HG02938 (cell line): Measurements from ENCODE around the gene HNRNPC.
"Not testable (repeated sequence)": the region's sequence is repeated elsewhere in the genome, so short reads cannot be mapped to it uniquely, and the experiment has no call there.

Source experiments
- ATAC-seq: cut with Tn5 transposase; IDR thresholded peaks from one replicate; pipeline ENCODE4 v1.9.1; 2021; ENCODE audit warnings: mild to moderate bottlenecking, moderate library complexity; ENCODE audit not compliant: unreplicated experiment

HNRNPC gene

DNA sequence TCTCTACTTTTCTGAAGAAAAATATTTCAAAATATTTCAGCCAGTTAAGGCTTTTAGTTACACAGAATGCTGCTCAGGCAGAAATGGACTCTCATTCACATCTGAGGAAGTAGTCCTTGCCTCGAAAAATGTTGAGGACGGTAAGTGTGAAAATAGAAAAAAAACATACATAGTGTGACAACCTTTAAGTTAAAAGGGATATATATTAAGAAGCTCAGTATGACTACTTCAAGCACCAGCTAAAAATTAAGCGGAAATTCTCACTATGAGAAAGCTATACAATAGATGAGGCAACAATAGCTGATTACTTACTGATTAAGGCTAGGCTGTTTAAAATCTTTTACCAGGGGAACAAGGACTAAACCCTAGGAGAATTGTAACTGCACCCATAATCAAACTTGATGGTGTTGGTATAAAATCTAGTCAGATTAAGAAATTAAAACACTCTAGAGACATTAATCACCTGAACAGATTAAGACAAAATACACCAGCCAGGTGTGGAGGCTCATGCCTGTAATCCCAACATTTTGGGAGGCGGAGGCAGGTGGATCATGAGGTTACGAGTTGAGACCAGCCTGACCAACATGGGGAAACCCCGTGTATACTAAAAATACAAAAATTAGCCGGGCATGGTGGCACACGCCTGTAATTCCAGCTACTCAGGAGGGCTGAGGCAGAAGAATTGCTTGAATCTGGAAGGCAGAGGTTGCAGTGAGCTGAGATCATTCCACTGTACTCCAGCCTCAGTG, 53.9 kb downstream of the HNRNPC start:
- no peak for ATAC-seq

DNA sequence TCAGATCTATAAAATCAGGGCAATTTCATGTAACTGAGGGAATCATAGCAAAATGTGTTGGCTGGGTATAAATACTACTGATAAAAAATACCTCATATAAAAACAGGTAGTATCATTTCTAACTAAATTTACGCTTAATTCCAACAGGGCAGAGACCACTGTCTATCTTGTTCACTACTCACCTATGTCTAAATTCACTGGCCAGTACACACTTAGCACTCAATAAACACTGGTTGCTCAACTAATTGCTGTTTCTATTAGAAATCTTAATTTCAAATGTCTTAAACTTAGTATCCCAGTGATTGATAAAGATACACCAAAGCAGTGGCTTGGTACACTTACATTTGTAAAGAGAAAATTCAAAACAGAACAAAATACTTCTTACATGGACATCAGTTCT, 55.6 kb downstream of the HNRNPC start:
- no peak for ATAC-seq

DNA sequence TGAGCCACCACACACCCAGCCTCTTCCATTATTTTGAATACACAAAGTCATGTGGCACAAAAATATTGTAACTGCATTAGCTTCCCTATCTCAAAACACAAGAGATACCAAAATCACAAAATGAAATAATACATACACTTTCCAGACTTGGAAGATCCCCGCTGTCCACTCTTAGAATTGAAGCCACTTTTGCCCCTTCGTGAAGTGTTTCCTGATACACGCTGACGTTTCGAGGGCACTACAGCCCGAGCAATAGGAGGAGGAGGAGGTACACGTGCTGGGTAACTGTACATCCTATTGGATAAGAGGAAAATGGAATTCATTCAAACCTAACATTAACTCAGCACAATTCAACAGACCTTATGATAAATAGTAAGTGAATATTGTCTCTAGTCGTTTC, 56.4 kb downstream of the HNRNPC start:
- not testable (repeated sequence) for ATAC-seq

- no peak for ATAC-seq
These were observed 57.7 kb downstream of the HNRNPC start for GRCh38 chr14:21211509-21211908.

DNA sequence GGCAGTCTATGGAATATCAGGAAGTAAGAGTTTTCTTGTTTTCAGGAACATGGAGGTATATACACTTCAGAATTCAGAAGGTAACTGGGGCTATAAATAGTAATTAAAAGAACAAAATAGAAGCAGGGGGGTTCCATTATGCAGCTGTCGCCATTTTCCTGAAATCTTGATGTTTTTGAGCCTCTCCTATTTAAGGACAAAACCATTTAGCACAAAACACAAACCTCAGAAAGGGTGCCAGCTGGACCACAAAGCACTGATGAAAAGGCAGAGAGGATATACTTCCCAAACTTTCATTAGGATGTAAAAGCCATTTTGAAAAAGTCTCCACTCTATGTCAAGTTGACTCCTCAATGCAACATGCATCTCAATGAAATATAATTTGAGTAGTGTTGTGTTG, 59.2 kb downstream of the HNRNPC start:
- ATAC-seq, result no peak

GRCh38 chr14:21209185-21209584, 60.1 kb downstream of the HNRNPC start:
- ATAC-seq, result no peak

DNA sequence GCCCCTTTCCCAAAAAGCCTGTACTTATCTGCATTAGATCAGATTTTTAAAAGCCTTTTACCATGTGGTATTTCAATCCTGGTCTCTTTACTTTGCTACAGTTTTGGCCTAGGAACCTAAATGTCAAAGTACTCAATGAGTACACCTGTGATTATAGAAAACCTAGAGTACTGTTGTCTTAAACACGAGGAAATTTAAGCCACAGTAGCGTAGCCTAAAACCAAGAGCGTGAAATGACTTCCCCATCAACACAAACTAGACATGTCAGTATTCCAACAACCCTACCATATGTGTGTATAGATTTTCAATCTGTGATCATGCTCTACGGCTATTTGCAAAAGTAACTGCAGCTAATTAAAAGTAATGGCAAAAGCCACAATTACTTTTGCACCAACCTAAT, 60.7 kb downstream of the HNRNPC start:
- ATAC-seq, result no peak

- ATAC-seq, result no peak
These were observed 62.2 kb downstream of the HNRNPC start for GRCh38 chr14:21206753-21207684.

DNA sequence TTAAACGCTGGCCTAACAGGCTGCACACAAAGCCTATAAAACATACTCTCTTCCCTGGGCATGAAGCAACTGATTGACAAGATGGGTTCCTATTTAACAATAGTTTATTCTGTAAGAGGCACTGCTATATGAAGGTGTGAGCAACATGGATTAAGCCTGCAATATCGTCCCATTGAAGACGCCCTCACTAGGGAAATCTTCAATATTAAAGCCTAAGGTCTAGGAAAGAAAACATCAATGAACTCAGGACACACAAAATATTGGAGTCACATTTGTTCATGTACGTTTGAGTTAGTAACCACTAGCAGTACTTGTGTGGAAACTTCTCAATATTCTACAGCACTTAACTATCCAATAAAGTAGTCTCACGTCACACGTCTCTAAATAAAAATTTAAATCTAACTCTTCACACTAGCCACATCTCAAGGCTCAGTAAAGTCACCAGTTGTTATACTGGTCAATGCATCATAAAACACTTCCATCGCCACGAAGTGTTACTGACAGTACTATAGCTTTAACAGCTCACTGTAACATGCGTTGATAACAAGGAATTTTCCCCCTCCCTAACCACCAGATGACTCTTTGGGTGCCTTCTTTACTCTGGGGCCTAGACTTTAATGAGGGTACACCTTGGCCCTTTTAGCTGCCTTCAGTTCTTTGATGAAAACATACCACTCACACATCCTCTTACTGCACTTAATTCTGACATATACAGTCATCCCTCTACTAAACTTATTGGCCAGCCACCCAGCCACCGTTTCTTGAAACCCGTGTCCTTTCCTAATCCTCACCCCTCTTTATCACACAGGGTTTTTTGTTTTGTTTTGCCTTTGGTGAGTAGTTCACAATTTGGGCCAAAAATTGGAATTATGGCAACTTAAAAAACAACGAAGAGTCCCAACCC, 63.3 kb downstream of the HNRNPC start:
- ATAC-seq, result no peak

DNA sequence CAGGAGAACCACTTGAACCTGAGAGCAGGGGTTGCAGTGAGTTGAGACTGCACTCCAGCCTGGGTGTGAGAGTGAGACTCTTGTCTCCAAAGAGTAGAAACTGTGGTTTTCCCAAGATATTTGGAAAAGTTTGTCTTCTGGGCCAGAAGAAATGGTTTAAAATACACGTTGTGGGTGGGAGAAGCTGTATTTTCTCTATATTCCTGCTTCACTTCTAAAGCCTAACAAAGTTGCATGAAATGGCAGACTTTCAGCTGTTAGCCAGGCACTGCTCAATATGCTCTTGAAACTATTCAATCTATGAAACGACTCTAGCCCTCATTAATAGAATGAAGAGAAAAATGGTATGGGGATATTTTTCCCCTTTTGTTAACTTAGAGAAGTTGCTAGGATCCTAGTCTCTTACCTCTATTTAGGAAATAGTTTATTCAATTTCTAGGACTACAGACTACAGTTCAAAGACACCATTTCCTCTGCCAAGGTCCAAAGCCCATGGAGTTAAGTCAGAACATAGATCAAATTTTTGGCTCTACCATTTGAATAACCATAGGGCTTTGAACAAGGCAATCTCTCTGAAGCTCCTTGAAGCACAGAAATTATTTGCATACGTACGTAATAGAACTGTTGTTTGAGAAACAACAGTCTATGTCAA, 64.1 kb downstream of the HNRNPC start:
- ATAC-seq, result no peak

DNA sequence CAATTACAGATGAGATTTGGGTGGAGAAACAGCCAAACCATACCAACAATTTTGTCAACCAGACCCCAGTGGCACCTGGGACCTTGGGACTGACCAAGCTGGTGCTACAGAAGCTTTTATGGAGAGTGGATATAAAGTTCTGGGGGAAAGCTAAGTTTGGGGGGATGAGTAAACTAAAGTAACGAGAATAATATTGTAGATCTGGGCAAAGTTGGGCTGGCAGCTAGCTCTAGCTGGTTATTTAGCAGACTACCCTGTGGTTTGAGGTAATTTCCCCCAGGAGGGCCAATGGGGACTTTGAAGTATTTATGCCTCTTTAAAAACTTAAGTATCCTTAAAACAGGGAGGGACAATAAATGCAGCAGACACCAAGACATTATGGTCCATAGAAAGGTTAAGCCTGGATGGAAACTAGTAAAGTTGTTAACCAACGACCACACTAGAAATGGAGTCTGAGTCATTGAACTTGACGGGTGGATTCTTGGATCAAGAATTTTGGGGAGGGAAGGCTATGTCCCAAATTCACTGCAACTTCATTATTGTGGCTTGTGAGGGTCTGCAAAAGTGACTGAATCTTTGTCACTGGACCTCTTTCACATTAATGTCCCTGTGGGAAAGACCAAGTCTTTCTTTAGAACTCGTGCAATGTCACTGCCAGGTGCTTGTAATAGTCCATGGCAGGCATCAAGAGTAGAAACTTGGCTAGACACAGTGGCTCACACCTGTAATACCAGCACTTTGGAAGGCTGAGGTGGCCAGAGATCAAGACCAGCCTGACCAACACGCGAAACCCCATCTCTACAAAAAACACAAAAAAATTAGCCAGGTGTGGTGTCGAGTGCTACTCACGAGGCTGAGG, 64.8 kb downstream of the HNRNPC start:
- no peak for ATAC-seq

DNA sequence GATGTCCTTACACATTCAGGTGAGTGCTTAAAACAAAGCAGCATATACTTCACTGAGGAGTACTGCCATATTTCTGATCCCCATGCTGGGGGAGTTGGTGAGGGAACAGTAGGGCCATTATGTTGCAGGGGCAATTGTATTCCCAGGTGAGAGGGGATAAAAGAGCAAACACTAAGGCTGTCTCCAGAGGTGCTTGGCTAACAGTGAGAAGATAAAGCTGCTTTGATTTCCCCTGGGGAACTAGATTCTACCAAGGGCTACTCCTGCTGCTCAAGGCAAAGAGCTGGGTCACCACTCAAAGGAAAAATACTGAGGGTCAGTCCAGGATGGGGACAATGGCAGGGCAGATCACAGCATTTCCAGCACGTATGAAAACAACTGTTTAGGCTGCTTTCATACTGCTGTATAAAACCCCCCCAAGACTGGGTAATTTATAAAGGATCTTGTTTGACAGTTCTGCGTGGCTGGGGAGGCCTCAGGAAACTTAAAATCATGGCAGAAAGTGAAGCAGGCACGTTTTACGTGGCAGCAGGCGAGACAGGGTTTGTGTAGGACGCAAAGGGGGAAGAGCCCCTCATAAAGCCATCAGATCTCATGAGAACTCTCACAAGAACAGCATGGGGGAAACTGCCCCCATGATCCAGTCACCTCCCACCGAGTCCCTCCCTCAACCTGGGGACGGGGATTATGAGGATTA, 65.6 kb downstream of the HNRNPC start:
- ATAC-seq, result no peak

GRCh38 chr14:21202463-21203358, 66.5 kb downstream of the HNRNPC start:
- no peak for ATAC-seq

DNA sequence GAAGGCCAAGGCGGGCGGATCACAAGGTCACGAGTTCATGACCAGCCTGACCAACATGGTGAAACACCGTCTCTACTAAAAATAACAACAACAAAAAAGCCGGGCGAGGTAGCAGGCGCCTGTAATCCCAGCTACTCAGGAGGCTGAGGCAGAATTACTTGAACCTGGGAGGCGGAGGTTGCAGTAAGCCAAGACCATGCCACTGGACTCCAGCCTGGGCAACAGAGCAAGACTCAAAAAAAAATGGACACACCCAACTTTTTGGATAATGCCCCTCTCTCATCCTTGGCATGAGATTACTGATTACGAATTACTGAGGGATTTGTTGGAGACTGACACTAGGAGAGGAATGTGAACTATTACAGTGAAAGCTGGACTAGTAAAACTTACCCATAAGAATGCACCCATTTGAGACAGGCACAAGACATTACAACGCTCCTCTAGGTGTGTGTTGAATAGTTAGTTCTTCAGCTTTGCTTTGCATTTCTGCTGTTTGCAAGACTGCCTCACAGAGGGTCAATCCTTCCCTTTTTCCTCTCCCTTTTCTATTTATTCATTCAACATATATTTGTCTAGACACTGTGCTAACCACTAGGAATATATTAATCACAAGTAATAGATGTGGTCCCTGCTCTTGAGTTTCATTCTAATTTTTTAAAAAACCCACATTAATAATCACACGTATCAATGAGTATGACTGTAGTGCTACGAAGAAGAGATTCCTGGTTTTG, 67.3 kb downstream of the HNRNPC start:
- no peak for ATAC-seq

- ATAC-seq, result no peak
These were observed 68.3 kb downstream of the HNRNPC start for GRCh38 chr14:21200752-21201461.

DNA sequence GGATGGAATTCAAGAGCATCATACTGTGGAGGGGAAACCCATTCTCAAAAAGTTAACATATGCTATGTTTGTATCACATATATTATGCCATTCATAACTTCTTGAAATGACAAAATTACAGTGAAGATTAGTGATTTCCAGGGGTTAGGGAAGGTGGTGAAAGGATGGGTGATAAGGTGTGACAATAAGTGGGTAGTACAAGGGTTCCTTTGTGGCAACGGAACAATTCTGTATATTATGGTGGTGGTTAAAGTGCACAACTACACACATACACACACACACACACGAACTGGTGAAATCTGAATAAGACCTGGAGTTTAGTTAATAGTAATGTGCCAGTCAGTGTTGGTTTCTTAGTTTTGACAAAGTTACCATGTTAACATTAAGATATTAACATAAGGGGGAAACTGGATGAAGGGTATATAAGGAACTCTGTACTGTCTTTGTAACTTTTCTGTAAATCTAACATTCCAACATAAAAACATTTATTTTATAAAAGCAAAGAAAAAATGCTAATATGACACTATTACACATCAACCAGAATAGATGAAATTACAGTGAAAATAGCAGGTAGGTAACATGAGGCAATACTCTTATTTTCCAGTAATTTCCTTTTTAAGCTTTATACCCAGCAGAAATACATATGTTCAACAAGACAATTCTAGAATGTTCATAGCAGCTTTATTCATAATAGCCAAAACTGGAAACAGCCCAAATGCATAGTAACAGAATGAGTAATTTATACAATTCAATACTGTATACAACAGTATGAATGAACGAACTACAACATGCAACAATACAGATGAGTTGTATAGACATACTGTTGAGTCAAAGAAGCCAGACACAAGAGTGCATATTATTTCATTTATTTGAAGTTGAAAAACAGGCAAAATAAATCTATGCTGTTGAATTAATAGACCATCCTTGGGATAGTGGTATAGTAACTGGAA, 69.4 kb downstream of the HNRNPC start:
- no peak for ATAC-seq
